Ovary (tissue), 9 donors: ENCODE results near the gene FIZ1. TPM values are rescaled to one million over a fixed set of nuclear protein-coding genes. Genes with fewer than 3 reads are reported as not detected.

Source experiments
- DNase-seq, 5 donors: peaks; one replicate each; pipeline ENCODE4 v3.0.0-alpha.2; 2019 to 2020
- H3K27ac ChIP-seq, 2 donors: fragments of 200-600 bp; one replicate each; pipeline versions ENCODE4 v1.5.1 to v1.8.0; 2019 to 2022
- H3K27me3 ChIP-seq: fragments of 200-600 bp; one replicate; pipeline ENCODE4 v1.8.0; 2022
- H3K36me3 ChIP-seq: fragments of 200-600 bp; sonication (generic); one replicate; pipeline ENCODE4 v1.5.1; 2019
- H3K4me1 ChIP-seq: one replicate; pipeline ENCODE4 v1.8.1; 2013; ENCODE audit warnings: mild to moderate bottlenecking, moderate library complexity; ENCODE audit not compliant: insufficient read depth
- H3K4me3 ChIP-seq: fragments of 200-600 bp; sonication (generic); one replicate; pipeline ENCODE4 v1.5.1; 2017
- H3K9me3 ChIP-seq, 2 donors: fragments of 200-600 bp in 1 of 2; sonication (generic) in 1 of 2; one replicate each; pipeline versions ENCODE4 v1.5.1 to v1.8.1; 2013 to 2019; ENCODE audit warnings: mild to moderate bottlenecking in 1 of 2, moderate library complexity in 1 of 2
- CTCF ChIP-seq, 3 donors: fragments of 450-650 bp in 2 of 3; fragments of 200-600 bp in 1 of 3; IDR thresholded peaks; one replicate each; pipeline versions ENCODE4 v1.5.1 to v1.8.0; 2016 to 2022; ENCODE audit warnings: antibody characterized with exemption in 3 of 3, mild to moderate bottlenecking in 1 of 3
- EP300 ChIP-seq: sonication (generic); formaldehyde crosslinking; IDR thresholded peaks from one replicate; pipeline ENCODE4 v1.6.1; 2017; ENCODE audit warnings: antibody characterized with exemption
- POLR2A ChIP-seq: fragments of 450-650 bp; IDR thresholded peaks from one replicate; pipeline ENCODE4 v1.6.1; 2017; ENCODE audit warnings: antibody characterized with exemption, mild to moderate bottlenecking, moderate library complexity
- WGBS, 3 donors: extraction: QIAGEN DNeasy Blood & Tissue Kit in 1 of 3; methylation state at CpG; one replicate each; pipeline versions ENCODE4 v1.1.5 to v1.1.7; 2013 to 2017; 5-methylcytosine and 5-hydroxymethylcytosine counted together
- intact Hi-C, 4 donors: fragments of 100-400 bp; cut with DNase I; formaldehyde crosslinking; loops; one replicate each; pipeline versions ENCODE4 v1.11.0 to v1.15.1; 2022 to 2023
- polyA plus RNA-seq, 2 donors: library from polyadenylated mRNA; stranded (reverse); fragments of 200-250 nt in 1 of 2; fragments of 350-450 nt in 1 of 2; fragmentation: Illumina TruSeq in 1 of 2; extraction: RNeasy Lipid Tissue Mini Kit (QIAGEN cat#74804) in 1 of 2; gene quantifications; one replicate each; pipeline ENCODE4 v1.2.3, GENCODE V29; 2013 to 2014
- total RNA-seq, 7 donors: library from RNA; depleted of rRNA in 2 of 7; stranded (reverse); fragments of >200 nt in 2 of 7; fragmentation: NEBNext Ultra II Directional in 3 of 7; extraction: Animal tissue kit (Norgen Biotek cat#: 25700) in 3 of 7; gene quantifications; one replicate each; pipeline versions ENCODE4 v1.1.0 to v1.2.4, GENCODE V29; 2016 to 2023
- donor health status: DM: no; HTN: no; CAD: no; lungs with moderate emphysema.
- donor health status: DM: no; HTN: no; CAD: no.
- donor health status: Bipolar disorder and iron deficiency.
- donor health status: DM: yes; HTN: yes; CAD: no.
- donor health status: DM: no; HTN: no; CAD: no.
- donor health status: DM: yes; HTN: yes; CAD: no.

FIZ1 gene
- total and polyA plus RNA-seq, 9 donors: 3.6 to 22.7 (median 13.4) TPM

GRCh38 chr19:55613930-55614710 is 14.8 kb upstream of the FIZ1 start:
- peaks cover 1% of the 10 kb centered on the region for H3K4me1 ChIP-seq
- 93 to 94% (median 93%) methylated on average over 65 to 75 of the region's 75 CpGs for WGBS, 3 donors
- no peak for DNase-seq
- TF ChIP-seq CTCF (IDR thresholded peaks at IDR 0.05) (no peak), POLR2A (no peak), EP300 (no peak)
- intact Hi-C loops: no loop called here
- no peaks in the 10 kb centered on the region for H3K36me3 ChIP-seq
- H3K27me3 ChIP-seq: no peaks in the 10 kb centered on the region
- H3K9me3 ChIP-seq: no peaks in the 10 kb centered on the region
- no peak overlapping the region for H3K27ac ChIP-seq
- H3K4me3 ChIP-seq: no peak overlapping the region

GRCh38 chr19:55613396-55613795 is 14.1 kb upstream of the FIZ1 start:
- no peak overlapping the region for H3K27ac ChIP-seq
- H3K9me3 ChIP-seq: no peaks in the 10 kb centered on the region
- DNase-seq: no peak
- intact Hi-C loops: no loop called here
- no peaks in the 10 kb centered on the region for H3K27me3 ChIP-seq
- H3K36me3 ChIP-seq: no peaks in the 10 kb centered on the region
- H3K4me3 ChIP-seq: no peak overlapping the region
- H3K4me1 ChIP-seq: peaks cover 1% of the 10 kb centered on the region
- WGBS, 3 donors: 90 to 92% (median 92%) methylated on average over 27 of the region's 27 CpGs
- TF ChIP-seq CTCF (IDR thresholded peaks at IDR 0.05) (no peak), EP300 (no peak), POLR2A (no peak)

- H3K27ac ChIP-seq: no peak overlapping the region
- H3K4me3 ChIP-seq: no peak overlapping the region
- no peaks in the 10 kb centered on the region for H3K27me3 ChIP-seq
- H3K36me3 ChIP-seq: no peaks in the 10 kb centered on the region
- intact Hi-C loops: no loop called here
- H3K9me3 ChIP-seq: no peaks in the 10 kb centered on the region
- DNase-seq: no peak
- 68 to 80% (median 76%) methylated on average over 3 of the region's 3 CpGs for whole genome bisulfite sequencing, 3 donors
- no peak for TF ChIP-seq CTCF (IDR thresholded peaks at IDR 0.05)
- TF ChIP-seq EP300: no peak
- TF ChIP-seq POLR2A: no peak
- H3K4me1 ChIP-seq: peaks cover 1% of the 10 kb centered on the region
Observed at GRCh38 chr19:55611983-55612645, 12.8 kb upstream of the FIZ1 start.

- H3K27ac ChIP-seq: no peak overlapping the region
- 55 to 67% (median 62%) methylated on average over 15 of the region's 15 CpGs for WGBS, 3 donors
- intact Hi-C loops: no loop called here
- H3K36me3 ChIP-seq: no peaks in the 10 kb centered on the region
- no peak for DNase-seq
- H3K9me3 ChIP-seq: no peaks in the 10 kb centered on the region
- H3K4me3 ChIP-seq: no peak overlapping the region
- no peak for TF ChIP-seq CTCF (IDR thresholded peaks at IDR 0.05)
- TF ChIP-seq POLR2A: no peak
- no peak for TF ChIP-seq EP300
- peaks cover 2% of the 10 kb centered on the region for H3K4me1 ChIP-seq
- H3K27me3 ChIP-seq: no peaks in the 10 kb centered on the region
Observed at GRCh38 chr19:55611300-55611982, 12.1 kb upstream of the FIZ1 start.
